MM.1S (cell line): ENCODE data around the gene TPM3.

Experiments
- DNase-seq: peaks from one replicate; pipeline ENCODE4 v3.0.0-alpha.2; 2015
- H2AFZ ChIP-seq: fragments of 300-600 bp; sonication (generic); 2 replicates; pipeline ENCODE4 v1.6.0; 2016; ENCODE audit warnings: antibody characterized with exemption, low read length
- H3F3A ChIP-seq: fragments of 300-600 bp; sonication (generic); 2 replicates; pipeline ENCODE4 v1.6.1; 2016; ENCODE audit warnings: mild to moderate bottlenecking, antibody characterized with exemption, low read length, moderate library complexity, mixed read lengths; ENCODE audit not compliant: insufficient read depth
- H3K27ac ChIP-seq: fragments of 300-600 bp; sonication (generic); 2 replicates; pipeline ENCODE4 v1.5.1; 2016; ENCODE audit warnings: mild to moderate bottlenecking, low read length
- H3K27me3 ChIP-seq: fragments of 300-600 bp; sonication (generic); replicated peaks from 2 replicates; pipeline ENCODE4 v1.6.0; 2016; ENCODE audit warnings: low read length; ENCODE audit not compliant: insufficient read depth
- H3K36me3 ChIP-seq: fragments of 300-600 bp; sonication (generic); replicated peaks from 2 replicates; pipeline ENCODE4 v1.6.1; 2016; ENCODE audit warnings: mild to moderate bottlenecking, low read length, mixed read lengths; ENCODE audit not compliant: insufficient read depth
- H3K4me1 ChIP-seq: fragments of 300-600 bp; sonication (generic); 2 replicates; pipeline ENCODE4 v1.6.1; 2016; ENCODE audit warnings: low read length, mixed read lengths
- H3K4me2 ChIP-seq: fragments of 300-600 bp; sonication (generic); 2 replicates; pipeline ENCODE4 v1.6.0; 2016; ENCODE audit warnings: low read depth, low read length
- H3K4me3 ChIP-seq: fragments of 300-600 bp; sonication (generic); 2 replicates; pipeline ENCODE4 v1.5.1; 2016; ENCODE audit warnings: low read length, mixed read lengths
- H3K79me2 ChIP-seq: fragments of 300-600 bp; sonication (generic); 2 replicates; pipeline ENCODE4 v1.6.1; 2016; ENCODE audit warnings: mixed run types, low read length, mixed read lengths
- H3K9ac ChIP-seq: fragments of 300-600 bp; sonication (generic); 2 replicates; pipeline ENCODE4 v1.6.1; 2016; ENCODE audit warnings: low read length, mixed read lengths
- H3K9me2 ChIP-seq: fragments of 300-600 bp; sonication (generic); replicated peaks from 2 replicates; pipeline ENCODE4 v1.6.1; 2016; ENCODE audit warnings: mild to moderate bottlenecking, low read length, mixed read lengths; ENCODE audit not compliant: insufficient read depth
- H3K9me3 ChIP-seq: fragments of 300-600 bp; sonication (generic); replicated peaks from 2 replicates; pipeline ENCODE4 v1.6.1; 2016; ENCODE audit warnings: mild to moderate bottlenecking, low read length, mixed read lengths; ENCODE audit not compliant: insufficient read depth
- H4K20me1 ChIP-seq: fragments of 300-600 bp; sonication (generic); 2 replicates; pipeline ENCODE4 v1.6.1; 2016; ENCODE audit warnings: mild to moderate bottlenecking, low read length, moderate library complexity, mixed read lengths; ENCODE audit not compliant: insufficient read depth
- CTCF ChIP-seq: fragments of 300-600 bp; sonication (generic); IDR thresholded peaks from 2 replicates; pipeline ENCODE4 v1.5.1; 2016; ENCODE audit warnings: antibody characterized with exemption, low read length, mixed read lengths
- EZH2 ChIP-seq: fragments of 300-600 bp; sonication (generic); optimal IDR thresholded peaks from 2 replicates; pipeline ENCODE3; 2017; ENCODE audit warnings: low read depth, mild to moderate bottlenecking, antibody characterized with exemption, low read length, mixed read lengths
- EZH2phosphoT487 ChIP-seq: fragments of 300-600 bp; sonication (generic); IDR thresholded peaks from 2 replicates; pipeline ENCODE4 v1.6.1; 2018; ENCODE audit warnings: antibody characterized with exemption, low read length

The TPM3 gene

GRCh38 chr1:154176337-154176736 is 15.6 kb downstream of the TPM3 start:
- peaks cover 97% of the 10 kb centered on the region for H3K79me2 ChIP-seq
- H3K4me1 ChIP-seq: peaks cover 48% of the 10 kb centered on the region
- no peak overlapping the region for H2AFZ ChIP-seq
- H3K4me3 ChIP-seq: no peak overlapping the region
- H3K27me3 ChIP-seq: no peaks in the 10 kb centered on the region
- DNase-seq: no peak
- no peaks in the 10 kb centered on the region for H3K9me3 ChIP-seq
- no peaks in the 10 kb centered on the region for H3K9me2 ChIP-seq
- no peak overlapping the region for H3K4me2 ChIP-seq
- H3K9ac ChIP-seq: no peak overlapping the region
- no peak for TF ChIP-seq EZH2phosphoT487
- TF ChIP-seq CTCF: no peak
- TF ChIP-seq EZH2: no peak
- peaks cover 24% of the 10 kb centered on the region for H3K36me3 ChIP-seq
- peaks cover 83% of the 10 kb centered on the region for H4K20me1 ChIP-seq
- H3F3A ChIP-seq: peaks cover 26% of the 10 kb centered on the region
- no peak overlapping the region for H3K27ac ChIP-seq

- TF ChIP-seq EZH2phosphoT487 (no peak), CTCF (no peak), EZH2 (no peak)
- H3K9me3 ChIP-seq: no peaks in the 10 kb centered on the region
- peaks cover 19% of the 10 kb centered on the region for H3F3A ChIP-seq
- no peak overlapping the region for H2AFZ ChIP-seq
- no peak overlapping the region for H3K9ac ChIP-seq
- no peaks in the 10 kb centered on the region for H3K27me3 ChIP-seq
- peaks cover 34% of the 10 kb centered on the region for H3K4me1 ChIP-seq
- H4K20me1 ChIP-seq: peaks cover 69% of the 10 kb centered on the region
- peak overlapping the region; percentile 18; the same call in 1 of the 2 replicates for H3K27ac ChIP-seq
- DNase-seq: peak; percentile 41
- no peaks in the 10 kb centered on the region for H3K9me2 ChIP-seq
- H3K79me2 ChIP-seq: peaks cover 97% of the 10 kb centered on the region
- no peak overlapping the region for H3K4me3 ChIP-seq
- peaks cover 40% of the 10 kb centered on the region for H3K36me3 ChIP-seq
- H3K4me2 ChIP-seq: no peak overlapping the region
Measured at GRCh38 chr1:154174654-154175053, 17.2 kb downstream of the TPM3 start.

- Histone ChIP-seq H4K20me1 (peaks cover 41% of the 10 kb centered on the region), H3K4me1 (peaks cover 9% of the 10 kb centered on the region), H3K79me2 (peaks cover 93% of the 10 kb centered on the region), H3K9me2 (no peaks in the 10 kb centered on the region), H3K9ac (no peak overlapping the region), H3K36me3 (peaks cover 54% of the 10 kb centered on the region), H3K9me3 (no peaks in the 10 kb centered on the region), H3K27me3 (no peaks in the 10 kb centered on the region), H3K27ac (no peak overlapping the region), H3K4me3 (no peak overlapping the region), H3F3A (peaks cover 9% of the 10 kb centered on the region), H3K4me2 (no peak overlapping the region), H2AFZ (no peak overlapping the region)
- TF ChIP-seq EZH2phosphoT487: no peak
- no peak for TF ChIP-seq CTCF
- TF ChIP-seq EZH2: no peak
- DNase-seq: no peak
Measured at GRCh38 chr1:154171880-154172279, 20.0 kb downstream of the TPM3 start.
